Mucosa of descending colon (tissue), 3 donors: Measurements from ENCODE around the gene ACTA2. TPM values are rescaled to one million over a fixed set of nuclear protein-coding genes. Genes with fewer than 3 reads are reported as not detected.

Experiments used
- ATAC-seq: fragments of 200-7000 bp; cut with Tn5 transposase; one replicate; pipeline ENCODE4 v1.9.1; 2020; ENCODE audit warnings: mild to moderate bottlenecking, moderate library complexity
- DNase-seq, 3 donors: peaks; one replicate each; pipeline ENCODE4 v3.0.0-alpha.2; 2020
- H3K36me3 ChIP-seq: fragments of 200-600 bp; one replicate; pipeline ENCODE4 v1.8.0; 2021; ENCODE audit warnings: low read depth, mild to moderate bottlenecking
- H3K4me1 ChIP-seq: fragments of 200-600 bp; one replicate; pipeline ENCODE4 v1.8.0; 2021; ENCODE audit warnings: low read depth, mild to moderate bottlenecking
- H3K4me3 ChIP-seq: fragments of 200-600 bp; one replicate; pipeline ENCODE4 v1.8.0; 2021; ENCODE audit warnings: mild to moderate bottlenecking
- H3K9me3 ChIP-seq: fragments of 200-600 bp; one replicate; pipeline ENCODE4 v1.8.0; 2021; ENCODE audit warnings: mild to moderate bottlenecking
- CTCF ChIP-seq: fragments of 200-600 bp; IDR thresholded peaks from one replicate; pipeline ENCODE4 v1.8.0; 2022; ENCODE audit warnings: antibody characterized with exemption, mild to moderate bottlenecking
- intact Hi-C, 2 donors: fragments of 100-400 bp; cut with DNase I in 1 of 2; cut with micrococcal nuclease in 1 of 2; formaldehyde crosslinking; loops; one replicate each; pipeline versions ENCODE4 v1.11.0 to v1.11.1; 2022; cut with DNase I, micrococcal nuclease
- long read RNA-seq, 2 donors: library from polyadenylated mRNA; unstranded; transcript quantifications; one replicate each; pipeline ENCODE4 v2.0.0, GENCODE V29; 2019 to 2021
- total RNA-seq, 3 donors: library from RNA; stranded (reverse); fragmentation: NEBNext Ultra II Directional in 2 of 3; extraction: Animal tissue kit (Norgen Biotek cat#: 25700) in 2 of 3; gene quantifications; one replicate each; pipeline versions ENCODE4 v1.2.1 to v1.2.4, GENCODE V29; 2021 to 2023
- donor health status: DM: no; HTN: no; CAD: no; lungs with moderate emphysema.
- donor health status: DM: no; HTN: no; CAD: no.
- donor health status: DM: no; HTN: yes; CAD: no.

ACTA2 gene
- 100 to 1,000 TPM in 2 of 3 donors, 10 to 100 TPM in 1; 80.6 to 920 (median 253) TPM for total RNA-seq
- long read RNA-seq, donor 1, transcript ACTA2-201 (9 exons, 1,349 nt): major isoform, 599 of 679 reads
- long read RNA-seq, donor 1, partial matches to known transcripts: 34 of 679 reads
- long read RNA-seq, donor 1, other reads (novel, unspliced or antisense): 45 of 679 reads
- long read RNA-seq, donor 2, transcript ACTA2-201 (9 exons, 1,349 nt): major isoform, 182 of 201 reads
- long read RNA-seq, donor 2, partial matches to known transcripts: 11 of 201 reads
- long read RNA-seq, donor 2, other reads (novel, unspliced or antisense): 8 of 201 reads

GRCh38 chr10:88952647-88953111 lies at the start of gene ACTA2:
ACTA2 (minus strand) TSS chr10:88952773; CDS start chr10:88948930, 3,843 bp downstream.
- no peak for TF ChIP-seq CTCF
- Histone ChIP-seq H3K9me3 (no peaks in the 10 kb centered on the region), H3K4me1 (no peaks in the 10 kb centered on the region), H3K36me3 (no peaks in the 10 kb centered on the region), H3K4me3 (no peak within 1 kb of the TSS)
- DNase-seq (peak; percentile 43 to 60 (median 47)), ATAC-seq (peak; percentile 58)
- intact Hi-C loops: no loop called here

GRCh38 chr10:89001729-89002072 lies 49.1 kb upstream of the ACTA2 start:
- no peaks in the 10 kb centered on the region for H3K36me3 ChIP-seq
- no peak for TF ChIP-seq CTCF
- peaks cover 5% of the 10 kb centered on the region for H3K4me1 ChIP-seq
- H3K4me3 ChIP-seq: no peak overlapping the region
- no peaks in the 10 kb centered on the region for H3K9me3 ChIP-seq
- peak; percentile 36 for ATAC-seq
- intact Hi-C loops: loop anchor here in 1 of 2 donors (10.0 kb wide), 1 partner anchor 167 kb away; no protein-coding TSS in a partner anchor
- no peak for DNase-seq

GRCh38 chr10:89001024-89001728 lies 48.6 kb upstream of the ACTA2 start:
- no peaks in the 10 kb centered on the region for H3K36me3 ChIP-seq
- ATAC-seq: peak; percentile 56
- intact Hi-C loops: loop anchor here in 1 of 2 donors (10.0 kb wide), 1 partner anchor 166 kb away; no protein-coding TSS in a partner anchor
- H3K9me3 ChIP-seq: no peaks in the 10 kb centered on the region
- H3K4me1 ChIP-seq: peaks cover 2% of the 10 kb centered on the region
- TF ChIP-seq CTCF: no peak
- DNase-seq: no peak
- no peak overlapping the region for H3K4me3 ChIP-seq

GRCh38 chr10:88999625-89000024 lies 47.1 kb upstream of the ACTA2 start:
- DNase-seq: no peak
- intact Hi-C loops: loop anchor here in 1 of 2 donors (10.0 kb wide), 1 partner anchor 165 kb away; no protein-coding TSS in a partner anchor
- TF ChIP-seq CTCF: no peak
- no peak for ATAC-seq
- H3K4me1 ChIP-seq: peaks cover 17% of the 10 kb centered on the region
- no peaks in the 10 kb centered on the region for H3K9me3 ChIP-seq
- no peak overlapping the region for H3K4me3 ChIP-seq
- no peaks in the 10 kb centered on the region for H3K36me3 ChIP-seq

- intact Hi-C loops: no loop called here
- no peaks in the 10 kb centered on the region for H3K36me3 ChIP-seq
- peaks cover 31% of the 10 kb centered on the region for H3K4me1 ChIP-seq
- no peak overlapping the region for H3K4me3 ChIP-seq
- TF ChIP-seq CTCF: no peak
- H3K9me3 ChIP-seq: no peaks in the 10 kb centered on the region
- DNase-seq (no peak), ATAC-seq (peak; percentile 50)
These were observed 44.4 kb upstream of the ACTA2 start for GRCh38 chr10:88996927-88997326.
